Activated T-helper 17 cell treated with anti-CD3 and anti-CD28 coated beads, Interleukin-2, amount 50 U/mL, for 72 hours (primary cell): ENCODE results near the gene CATSPERE. TPM values are rescaled to one million over a fixed set of nuclear protein-coding genes. Genes with fewer than 3 reads are reported as not detected.
A peak's percentile ranks its signal among the peaks of the same experiment; 100 is the strongest.

Source experiments
- ATAC-seq: fragments of 150-1000 bp; cut with Tn5 transposase; replicated peaks from 2 replicates; pipeline ENCODE4 v1.10.0; 2021; ENCODE audit warnings: mild to moderate bottlenecking, moderate library complexity
- H3K27ac Mint-ChIP-seq: one replicate; pipeline ENCODE4 v1.8.0; 2022; ENCODE audit warnings: mixed read lengths
- H3K27me3 Mint-ChIP-seq: one replicate; pipeline ENCODE4 v1.8.0; 2022; ENCODE audit warnings: mixed read lengths
- H3K36me3 Mint-ChIP-seq: one replicate; pipeline ENCODE4 v1.8.0; 2022; ENCODE audit warnings: low read depth, mild to moderate bottlenecking, mixed read lengths
- H3K4me1 Mint-ChIP-seq: one replicate; pipeline ENCODE4 v1.8.0; 2022; ENCODE audit warnings: mixed read lengths
- H3K4me3 Mint-ChIP-seq: one replicate; pipeline ENCODE4 v1.8.0; 2022; ENCODE audit warnings: mild to moderate bottlenecking, mixed read lengths
- H3K9me3 Mint-ChIP-seq: one replicate; pipeline ENCODE4 v1.8.0; 2022; ENCODE audit warnings: mixed read lengths
- total RNA-seq, 2 donors: library from RNA; stranded (reverse); gene quantifications; one replicate each; pipeline ENCODE4 v1.2.3, GENCODE V29; 2022

The CATSPERE gene
- total RNA-seq, 2 donors from 2014 or later = 0.53 to 0.69 TPM

DNA sequence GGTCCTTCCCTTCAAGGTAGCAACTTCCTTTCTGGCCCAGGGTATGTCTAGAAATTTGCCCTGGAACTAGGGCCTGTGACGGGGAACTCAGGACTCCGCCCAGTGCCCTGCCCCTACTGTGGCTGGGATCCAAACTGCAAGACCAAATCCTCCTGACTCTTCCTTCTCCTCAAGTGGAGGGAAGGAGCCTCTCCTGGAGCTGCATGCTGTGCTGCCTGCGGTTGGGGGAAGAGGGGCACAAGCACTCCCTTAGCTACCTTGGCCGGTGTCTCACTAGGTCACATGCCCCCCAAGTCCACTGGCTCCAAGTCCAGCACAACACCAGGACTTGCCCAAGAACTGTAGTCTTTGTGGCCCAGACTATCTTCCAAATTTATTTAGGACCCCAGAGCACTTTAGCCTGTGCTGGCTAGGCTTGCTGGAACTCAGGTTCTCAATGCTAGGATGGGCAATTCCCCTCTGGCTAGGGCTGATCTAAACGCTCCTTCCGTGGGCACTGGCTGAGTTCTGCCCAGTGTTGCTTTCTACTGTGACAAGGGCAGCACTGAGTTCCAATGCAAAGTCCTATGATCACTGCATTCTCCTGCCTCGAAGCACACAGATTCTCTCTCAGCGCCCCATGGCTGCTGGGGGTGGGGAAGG lies 21.6 kb upstream of the CATSPERE start:
- no peak for ATAC-seq
- H3K4me3 Mint-ChIP-seq = no peak overlapping the region
- H3K9me3 Mint-ChIP-seq = no peaks in the 10 kb centered on the region
- peaks cover 43% of the 10 kb centered on the region for H3K36me3 Mint-ChIP-seq
- no peaks in the 10 kb centered on the region for H3K27me3 Mint-ChIP-seq
- peak overlapping the region; percentile 33 for H3K27ac Mint-ChIP-seq
- peaks cover 38% of the 10 kb centered on the region for H3K4me1 Mint-ChIP-seq

DNA sequence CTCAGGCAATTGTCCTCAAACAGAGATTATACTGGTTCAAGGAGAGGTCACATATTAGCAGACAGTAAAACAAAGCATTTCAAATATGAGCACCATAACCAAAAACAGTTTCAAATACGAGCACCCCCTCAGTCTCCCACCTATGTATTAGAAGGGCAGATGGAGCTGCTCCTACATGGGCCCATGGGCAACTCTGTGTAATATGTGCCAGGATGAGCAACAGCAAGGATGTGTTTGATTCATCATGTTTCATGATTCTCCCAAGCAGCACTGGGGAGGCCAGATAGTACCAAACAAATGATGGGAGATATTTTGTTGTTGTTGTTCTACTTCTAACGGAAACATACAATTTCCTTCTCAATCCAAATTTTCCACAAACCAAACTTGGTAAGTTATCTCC lies 18.2 kb upstream of the CATSPERE start:
- no peaks in the 10 kb centered on the region for H3K27me3 Mint-ChIP-seq
- H3K9me3 Mint-ChIP-seq = no peaks in the 10 kb centered on the region
- peaks cover 41% of the 10 kb centered on the region for H3K36me3 Mint-ChIP-seq
- H3K4me3 Mint-ChIP-seq = no peak overlapping the region
- H3K27ac Mint-ChIP-seq = no peak overlapping the region
- ATAC-seq = peak; percentile 65
- peaks cover 43% of the 10 kb centered on the region for H3K4me1 Mint-ChIP-seq

DNA sequence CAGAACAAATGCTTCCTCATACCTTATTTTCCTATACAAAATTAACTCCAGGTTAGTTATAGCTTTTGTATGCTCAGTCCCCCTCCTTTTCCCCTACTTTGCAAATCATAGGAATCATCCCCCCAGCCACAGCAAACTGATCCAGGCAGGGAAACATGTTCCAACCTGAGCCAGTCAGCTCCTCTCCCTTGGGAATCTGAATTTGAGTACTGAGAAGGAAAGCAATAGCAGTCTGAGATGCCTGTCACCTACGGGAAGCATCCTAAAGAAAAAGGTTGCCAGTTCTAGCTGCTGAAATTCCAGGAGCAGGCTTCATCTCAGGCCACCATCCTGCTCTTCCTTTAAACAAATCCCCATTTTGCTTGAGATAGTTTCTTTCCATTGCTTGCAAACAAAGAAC lies 16.2 kb upstream of the CATSPERE start:
- no peaks in the 10 kb centered on the region for H3K27me3 Mint-ChIP-seq
- peak overlapping the region; percentile 63 for H3K4me3 Mint-ChIP-seq

DNA sequence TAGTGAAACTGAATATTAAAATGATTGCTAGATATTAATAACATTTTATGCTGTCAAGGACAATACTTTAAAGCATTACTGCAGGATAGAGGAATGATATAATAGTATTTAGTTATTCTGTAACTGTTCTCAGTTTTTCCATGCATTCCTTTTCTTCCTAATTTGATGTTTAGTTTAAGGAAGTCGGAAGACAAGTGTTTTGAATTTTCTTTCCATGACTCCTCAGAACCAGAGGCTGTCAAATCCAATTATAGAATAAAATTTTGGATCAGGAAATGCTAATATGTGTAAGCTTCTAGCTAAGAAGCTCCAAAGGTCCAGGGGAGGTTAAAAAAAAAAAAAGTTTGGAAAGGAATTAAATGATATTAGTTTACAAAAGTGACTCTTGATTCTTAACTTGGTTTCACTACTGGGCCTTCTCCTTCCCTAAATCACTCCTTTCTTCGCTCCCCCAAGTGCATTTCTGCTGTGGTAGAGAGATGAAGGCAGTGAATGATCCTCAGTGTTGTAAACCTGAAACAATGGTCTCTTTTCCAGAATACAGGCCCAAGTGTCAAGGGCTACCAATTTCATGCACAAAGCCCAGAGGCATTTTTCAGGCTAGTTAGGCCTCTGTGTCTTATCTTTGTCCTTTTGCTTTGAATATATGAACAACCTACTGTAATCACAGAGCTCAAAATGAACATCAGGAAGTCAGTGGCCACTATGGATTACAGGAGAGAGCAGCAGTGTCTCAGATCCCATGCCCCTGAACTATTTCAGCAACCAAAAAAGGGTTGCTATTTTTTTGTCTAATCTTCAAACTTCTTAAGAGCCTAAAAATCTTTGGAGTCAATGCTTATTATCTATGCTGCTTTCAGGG lies 15.5 kb upstream of the CATSPERE start:
- Mint-ChIP-seq H3K4me3 (peak overlapping the region; percentile 63), H3K4me1 (peaks cover 44% of the 10 kb centered on the region), H3K36me3 (peaks cover 57% of the 10 kb centered on the region), H3K27me3 (no peaks in the 10 kb centered on the region), H3K9me3 (no peaks in the 10 kb centered on the region), H3K27ac (peak overlapping the region; percentile 84)
- ATAC-seq = no peak

More for the DNA sequence above, 16.2 kb upstream of the CATSPERE start:
- ATAC-seq = no peak
- Mint-ChIP-seq H3K9me3 (no peaks in the 10 kb centered on the region), H3K36me3 (peaks cover 55% of the 10 kb centered on the region), H3K4me1 (peaks cover 43% of the 10 kb centered on the region), H3K27ac (peak overlapping the region; percentile 84)

DNA sequence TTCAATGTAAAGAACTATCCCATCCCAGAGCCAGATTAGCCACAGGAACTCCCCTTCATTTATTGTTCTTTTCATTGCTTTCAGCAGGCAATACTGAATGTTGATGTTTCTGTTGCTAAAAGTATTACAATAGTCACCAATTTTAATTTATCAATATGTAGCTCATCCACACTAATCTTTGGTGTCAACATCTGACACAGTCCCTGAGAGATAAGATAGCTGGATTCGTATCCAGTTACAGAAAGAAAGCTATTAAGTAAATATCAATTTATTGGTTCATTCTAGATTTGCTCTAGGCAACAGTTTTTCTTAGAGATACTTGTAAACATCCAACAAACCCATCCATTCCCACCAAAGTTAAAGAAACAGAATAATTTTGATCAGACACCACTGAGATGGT lies 14.0 kb upstream of the CATSPERE start:
- Mint-ChIP-seq H3K4me1 (peaks cover 45% of the 10 kb centered on the region), H3K4me3 (peak overlapping the region; percentile 86), H3K27me3 (no peaks in the 10 kb centered on the region), H3K36me3 (peaks cover 60% of the 10 kb centered on the region), H3K9me3 (no peaks in the 10 kb centered on the region), H3K27ac (peak overlapping the region; percentile 84)
- no peak for ATAC-seq

DNA sequence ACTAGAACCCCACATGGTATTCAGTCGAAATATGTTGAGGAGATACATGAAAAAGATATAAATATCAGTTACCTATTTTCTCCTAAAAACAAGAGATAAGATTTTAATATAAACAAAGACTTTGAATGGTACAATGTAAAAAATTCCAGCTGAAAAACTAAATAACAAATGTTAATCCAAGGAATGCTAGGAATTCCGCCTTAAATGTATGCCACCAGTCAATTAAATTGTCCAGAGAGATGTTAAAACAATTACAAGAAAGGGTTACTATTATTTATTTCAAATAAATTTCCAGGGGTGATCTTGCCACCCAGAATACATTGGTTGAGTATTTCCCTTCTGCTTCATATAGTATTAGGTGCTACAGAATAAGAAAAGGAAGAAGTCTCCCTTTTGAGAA lies 13.5 kb upstream of the CATSPERE start:
- ATAC-seq = no peak
- peak overlapping the region; percentile 84 for H3K27ac Mint-ChIP-seq
- H3K27me3 Mint-ChIP-seq = no peaks in the 10 kb centered on the region
- H3K4me3 Mint-ChIP-seq = peak overlapping the region; percentile 86
- H3K9me3 Mint-ChIP-seq = no peaks in the 10 kb centered on the region
- H3K36me3 Mint-ChIP-seq = peaks cover 60% of the 10 kb centered on the region
- peaks cover 49% of the 10 kb centered on the region for H3K4me1 Mint-ChIP-seq

DNA sequence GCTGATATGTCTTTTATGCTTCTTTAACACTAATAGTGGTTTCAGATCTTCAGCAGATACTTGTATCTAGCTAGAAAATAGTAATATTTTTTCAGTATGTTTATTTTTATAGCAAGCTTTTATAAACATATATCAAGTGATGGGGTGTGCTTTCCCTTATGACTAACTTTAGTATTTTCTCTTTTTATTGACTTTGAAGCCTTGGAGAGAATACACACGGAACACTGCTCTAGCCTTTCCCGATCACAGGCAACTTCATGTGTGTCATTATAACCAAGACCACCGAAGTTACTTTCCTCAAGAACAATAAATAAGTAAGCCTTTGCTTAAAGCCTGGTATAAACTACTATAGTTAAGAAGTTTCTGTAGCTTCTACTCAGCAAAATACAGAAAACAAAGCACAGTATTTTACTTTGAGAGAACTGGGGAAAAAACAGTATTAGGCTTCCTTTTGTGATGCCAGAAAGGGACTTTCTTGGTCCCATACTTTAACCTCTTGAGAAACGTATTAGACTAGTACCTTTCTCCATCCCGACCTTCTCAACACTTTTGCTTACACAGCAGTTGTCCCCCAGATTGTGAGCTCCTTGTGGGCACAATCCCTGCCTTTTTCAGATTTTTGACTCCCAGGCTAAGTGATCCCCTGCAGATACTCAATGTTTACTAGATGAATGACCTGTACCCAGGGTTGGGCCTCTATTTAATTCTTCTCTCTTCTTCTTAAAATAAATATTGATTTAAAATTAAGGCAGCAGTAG lies 12.6 kb upstream of the CATSPERE start:
- Mint-ChIP-seq H3K27me3 (no peaks in the 10 kb centered on the region), H3K4me1 (peaks cover 53% of the 10 kb centered on the region), H3K27ac (peak overlapping the region; percentile 59), H3K4me3 (peak overlapping the region; percentile 86), H3K36me3 (peaks cover 60% of the 10 kb centered on the region), H3K9me3 (no peaks in the 10 kb centered on the region)
- no peak for ATAC-seq

DNA sequence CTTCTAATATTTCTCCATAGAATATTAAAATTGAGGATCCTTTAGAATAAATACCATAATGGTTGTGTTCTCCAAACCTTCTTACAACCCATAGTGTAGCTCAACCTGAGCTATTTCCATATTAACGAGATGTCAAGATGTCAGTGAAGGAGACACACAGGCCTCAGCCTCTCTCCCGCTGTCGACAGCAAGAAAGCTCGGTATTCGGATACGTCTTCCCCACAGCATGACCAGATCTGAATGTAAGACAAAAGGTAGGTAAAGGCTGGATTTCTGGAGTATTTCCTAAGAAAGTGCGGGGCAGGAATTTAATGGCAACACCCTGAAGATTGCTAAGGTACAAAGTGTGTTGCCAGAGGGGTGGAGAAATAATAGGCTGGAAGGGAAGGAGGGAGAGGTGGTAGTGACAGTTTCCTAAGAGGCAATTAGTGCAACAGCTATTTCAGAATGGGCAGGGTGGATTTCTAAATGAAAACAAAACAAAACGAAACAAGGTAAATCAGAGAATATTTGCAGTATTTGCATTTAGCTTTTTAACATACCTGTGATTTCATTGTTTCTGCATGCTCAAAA lies 11.1 kb upstream of the CATSPERE start:
- no peak for ATAC-seq
- peaks cover 56% of the 10 kb centered on the region for H3K36me3 Mint-ChIP-seq
- H3K4me3 Mint-ChIP-seq = peak overlapping the region; percentile 86

DNA sequence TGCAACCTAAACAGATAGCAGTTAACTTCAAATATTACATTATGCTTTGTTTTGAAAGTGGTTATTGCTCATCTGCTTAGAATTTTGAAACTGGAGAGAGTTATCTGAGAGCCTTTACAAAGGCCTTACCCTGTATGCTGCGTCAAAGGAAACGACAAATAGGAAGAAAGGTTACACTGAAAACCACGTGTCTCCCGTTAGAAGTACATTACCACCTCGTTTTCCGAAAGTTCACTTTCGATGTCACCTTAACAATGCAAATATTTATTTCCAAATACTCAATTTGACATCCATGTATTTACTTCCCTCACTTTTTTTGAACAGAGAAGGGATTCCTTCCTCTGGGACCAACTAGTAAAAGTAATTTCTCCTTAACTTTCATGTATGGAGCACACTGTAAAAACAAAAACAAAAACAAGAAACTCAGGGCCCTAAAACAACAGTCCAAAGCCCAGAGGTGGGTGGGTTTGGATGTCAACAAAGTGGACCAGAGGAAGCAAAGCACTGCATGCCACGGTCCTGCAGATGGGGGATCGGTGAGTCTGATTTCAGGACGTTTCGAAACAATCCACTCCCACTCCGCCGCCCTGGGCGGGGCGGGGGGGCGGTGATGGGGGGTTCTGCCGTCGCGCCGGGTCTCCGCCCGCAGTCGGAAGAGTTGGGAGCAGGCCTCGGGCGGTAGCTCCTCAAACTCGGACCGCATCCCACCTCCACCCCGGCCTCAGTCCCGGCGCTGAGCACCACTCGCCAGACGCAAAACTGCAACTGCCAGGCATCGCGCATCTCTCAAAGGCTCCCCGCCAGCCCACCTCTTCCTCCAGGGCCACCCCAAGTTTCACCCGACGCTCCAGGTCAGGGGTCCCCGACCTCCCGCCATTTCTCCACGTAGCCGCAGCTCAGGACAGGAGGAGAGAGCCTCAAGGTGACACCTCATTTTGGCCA lies 10.2 kb upstream of the CATSPERE start:
- H3K4me1 Mint-ChIP-seq = peaks cover 41% of the 10 kb centered on the region
- peak; percentile 26 for ATAC-seq

More for the DNA sequence above, 11.1 kb upstream of the CATSPERE start:
- Mint-ChIP-seq H3K4me1 (peaks cover 50% of the 10 kb centered on the region), H3K9me3 (no peaks in the 10 kb centered on the region), H3K27me3 (no peaks in the 10 kb centered on the region), H3K27ac (peak overlapping the region; percentile 84)

DNA sequence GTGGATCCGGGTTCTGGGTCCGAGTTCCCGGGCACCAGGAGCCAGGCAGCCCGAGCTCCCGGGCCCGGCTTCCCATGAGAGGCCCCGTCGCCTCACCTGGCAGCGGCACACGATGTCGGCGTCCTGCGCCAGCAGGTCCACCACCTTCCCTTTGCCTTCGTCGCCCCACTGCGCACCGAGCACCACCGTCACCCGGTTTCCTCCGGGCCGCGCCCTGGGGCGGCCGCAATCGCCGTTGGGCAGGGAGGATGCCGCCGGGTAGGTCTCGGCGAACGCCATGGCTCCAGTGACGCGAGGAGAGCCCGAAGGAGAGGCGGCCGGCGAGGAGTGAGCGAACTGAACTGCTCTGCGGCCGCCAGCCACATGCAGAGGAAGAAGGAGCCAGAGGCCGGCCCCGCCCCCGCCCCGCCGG lies 9.5 kb upstream of the CATSPERE start, which contains the start of gene ADSS2:
TSS of gene ADSS2 (minus strand) at position 371 of the 412 bp plus-strand sequence. CDS start at position 279, 92 bp downstream.
- Mint-ChIP-seq H3K4me1 (peaks cover 36% of the 10 kb centered on the region), H3K4me3 (peak within 1 kb of the TSS; percentile 86), H3K27ac (peak within 1 kb of the TSS; percentile 84), H3K9me3 (no peaks in the 10 kb centered on the region), H3K27me3 (no peaks in the 10 kb centered on the region), H3K36me3 (peaks cover 42% of the 10 kb centered on the region)
- no peak for ATAC-seq

More for the DNA sequence above, 10.2 kb upstream of the CATSPERE start:
- peak overlapping the region; percentile 86 for H3K4me3 Mint-ChIP-seq
- H3K9me3 Mint-ChIP-seq = no peaks in the 10 kb centered on the region
- H3K36me3 Mint-ChIP-seq = peaks cover 47% of the 10 kb centered on the region
- peak overlapping the region; percentile 84 for H3K27ac Mint-ChIP-seq
- no peaks in the 10 kb centered on the region for H3K27me3 Mint-ChIP-seq

DNA sequence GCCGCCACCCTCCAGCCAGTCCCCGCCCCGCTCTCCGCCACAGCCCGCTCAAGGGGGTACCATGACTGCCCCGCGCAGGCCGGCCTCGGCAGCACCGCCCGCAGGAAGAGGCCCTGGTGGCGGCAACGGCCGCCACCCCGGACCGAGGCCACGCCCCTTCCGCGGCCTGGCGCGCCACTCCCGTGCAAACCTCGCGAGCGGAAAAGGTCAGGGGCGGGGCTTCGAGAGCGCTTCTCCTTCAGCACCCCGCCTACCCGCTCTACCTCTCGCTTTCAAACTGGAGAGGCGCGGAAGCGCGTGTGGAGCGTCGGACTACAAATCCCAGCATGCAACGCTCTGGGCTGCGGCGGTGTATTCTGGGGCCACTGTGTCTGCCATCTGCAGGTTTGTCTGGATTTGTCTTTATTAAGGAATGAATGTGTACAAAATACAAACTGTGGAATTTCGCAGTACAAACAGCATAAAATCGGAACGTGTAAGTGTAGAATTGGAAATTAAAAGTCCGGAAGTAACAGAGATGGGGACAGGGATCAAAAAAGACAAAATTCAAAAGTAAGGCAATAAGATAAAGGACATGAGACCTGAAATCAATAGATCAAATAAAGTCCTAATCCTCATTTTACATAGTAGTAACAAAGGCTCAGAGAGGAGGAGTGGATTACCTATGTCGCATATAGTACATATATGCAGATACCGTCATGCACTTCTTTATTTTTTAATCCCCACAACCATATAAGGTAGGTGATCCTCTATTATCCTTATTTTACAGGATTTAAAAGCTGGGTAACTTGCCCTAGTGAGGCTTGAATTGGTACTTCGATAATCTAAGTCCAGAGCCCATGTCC lies 8.9 kb upstream of the CATSPERE start:
- Mint-ChIP-seq H3K4me1 (peaks cover 33% of the 10 kb centered on the region), H3K9me3 (no peaks in the 10 kb centered on the region), H3K27me3 (no peaks in the 10 kb centered on the region), H3K36me3 (peaks cover 37% of the 10 kb centered on the region), H3K27ac (peak overlapping the region; percentile 84), H3K4me3 (peak overlapping the region; percentile 86)
- ATAC-seq = peak; percentile 94

DNA sequence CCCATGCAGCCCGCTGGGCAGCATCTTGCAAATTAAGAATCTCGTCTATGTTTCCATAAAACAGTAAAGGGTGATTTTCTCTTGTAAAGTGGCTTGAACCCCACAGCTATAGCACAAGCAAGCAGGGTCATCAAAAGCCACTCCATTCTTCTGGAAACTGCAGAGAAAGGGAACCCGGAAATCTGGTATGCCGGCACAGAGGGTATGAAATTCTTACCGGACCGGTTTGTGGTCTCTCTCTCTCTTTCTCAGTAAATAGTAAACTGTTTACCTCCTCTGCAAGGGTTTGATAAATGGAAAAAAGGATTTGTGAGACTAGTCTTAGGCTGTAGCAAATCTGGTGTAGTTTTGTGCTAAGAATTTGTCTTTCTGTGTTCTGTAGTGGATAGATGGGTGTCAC lies 6.7 kb upstream of the CATSPERE start:
- H3K4me1 Mint-ChIP-seq = peaks cover 19% of the 10 kb centered on the region
- no peak for ATAC-seq
- no peak overlapping the region for H3K4me3 Mint-ChIP-seq
- peaks cover 15% of the 10 kb centered on the region for H3K36me3 Mint-ChIP-seq
- H3K27ac Mint-ChIP-seq = no peak overlapping the region
- no peaks in the 10 kb centered on the region for H3K9me3 Mint-ChIP-seq
- no peaks in the 10 kb centered on the region for H3K27me3 Mint-ChIP-seq
